Mesenchymal stem cell (in vitro differentiated cells and primary cell): ENCODE measurements around the gene NYAP2.

Source experiments
- DNase-seq: peaks from one replicate; pipeline ENCODE4 v3.0.0-alpha.2; 2013
- H2AFZ ChIP-seq: one replicate; pipeline ENCODE4 v1.6.1; 2013; ENCODE audit warnings: low read depth, mild to moderate bottlenecking, control low read depth, inconsistent platforms, low read length, moderate library complexity
- H2AK5ac ChIP-seq: 2 replicates; pipeline ENCODE4 v1.6.1; 2013; ENCODE audit warnings: low read length, moderate library complexity, mild to moderate bottlenecking, inconsistent platforms; ENCODE audit not compliant: severe bottlenecking
- H2BK120ac ChIP-seq: one replicate; pipeline ENCODE4 v1.6.1; 2013; ENCODE audit warnings: low read depth, mild to moderate bottlenecking, inconsistent platforms, low read length, moderate library complexity
- H2BK12ac ChIP-seq, 2 experiments: one replicate each; pipeline ENCODE4 v1.6.1; 2013; ENCODE audit warnings: inconsistent platforms in 2 of 2, low read length in 2 of 2, mild to moderate bottlenecking in 2 of 2, moderate library complexity in 2 of 2, control low read depth in 1 of 2
- H2BK15ac ChIP-seq: one replicate; pipeline ENCODE4 v1.6.1; 2013; ENCODE audit warnings: mild to moderate bottlenecking, low read depth, inconsistent platforms; ENCODE audit not compliant: poor library complexity, severe bottlenecking
- H2BK5ac ChIP-seq: 2 replicates; pipeline ENCODE4 v1.6.1; 2013; ENCODE audit warnings: low read depth, mild to moderate bottlenecking, low read length, control low read depth, inconsistent platforms; ENCODE audit not compliant: poor library complexity, severe bottlenecking
- H3K14ac ChIP-seq, 2 experiments: one replicate each; pipeline ENCODE4 v1.6.1; 2013; ENCODE audit warnings: inconsistent platforms in 2 of 2, low read length in 2 of 2, control low read depth in 1 of 2, mild to moderate bottlenecking in 1 of 2, moderate library complexity in 1 of 2
- H3K18ac ChIP-seq, 2 experiments: one replicate each; pipeline ENCODE4 v1.6.1; 2013; ENCODE audit warnings: inconsistent platforms in 2 of 2, low read length in 2 of 2, control low read depth in 1 of 2, low read depth in 1 of 2, mild to moderate bottlenecking in 1 of 2
- H3K23ac ChIP-seq, 2 experiments: one replicate each; pipeline ENCODE4 v1.6.1; 2013; ENCODE audit warnings: inconsistent platforms in 2 of 2, low read length in 2 of 2, mild to moderate bottlenecking in 2 of 2, moderate library complexity in 2 of 2, control low read depth in 1 of 2
- H3K27ac ChIP-seq: 2 replicates; pipeline ENCODE4 v1.5.1; 2013; ENCODE audit warnings: mild to moderate bottlenecking, moderate library complexity, low read length, control low read depth, inconsistent platforms; ENCODE audit not compliant: poor library complexity, severe bottlenecking
- H3K27me3 ChIP-seq, 2 experiments: 2 replicates each; pipeline versions ENCODE4 v1.6.1 to v1.7.0; 2013; ENCODE audit warnings: low read length in 2 of 2, mild to moderate bottlenecking in 2 of 2, moderate library complexity in 2 of 2, control low read depth in 1 of 2, inconsistent platforms in 1 of 2; ENCODE audit not compliant: control insufficient read depth in 1 of 2, insufficient read depth in 1 of 2
- H3K36me3 ChIP-seq, 2 experiments: 2 replicates each; pipeline versions ENCODE4 v1.6.1 to v1.7.0; 2013; ENCODE audit warnings: low read length in 2 of 2, control low read depth in 1 of 2, inconsistent platforms in 1 of 2, low read depth in 1 of 2, mild to moderate bottlenecking in 1 of 2; ENCODE audit not compliant: insufficient read depth in 2 of 2, control insufficient read depth in 1 of 2
- H3K4ac ChIP-seq, 2 experiments: one replicate each; pipeline ENCODE4 v1.6.1; 2013; ENCODE audit warnings: inconsistent platforms in 2 of 2, low read length in 2 of 2, mild to moderate bottlenecking in 2 of 2, moderate library complexity in 2 of 2, control low read depth in 1 of 2, low read depth in 1 of 2
- H3K4me1 ChIP-seq: 2 replicates; pipeline ENCODE4 v1.6.1; 2013; ENCODE audit warnings: low read depth, low read length, control low read depth; ENCODE audit not compliant: control insufficient read depth, insufficient read depth
- H3K4me2 ChIP-seq: 2 replicates; pipeline ENCODE4 v1.6.1; 2013; ENCODE audit warnings: low read length, mild to moderate bottlenecking, inconsistent platforms; ENCODE audit not compliant: poor library complexity, severe bottlenecking
- H3K4me3 ChIP-seq, 2 experiments: 2 replicates each; pipeline versions ENCODE4 v1.5.1 to v1.7.0; 2013; ENCODE audit warnings: low read length in 2 of 2, mild to moderate bottlenecking in 2 of 2, control low read depth in 1 of 2, low read depth in 1 of 2; ENCODE audit not compliant: insufficient read depth in 1 of 2
- H3K79me1 ChIP-seq: replicated peaks from 2 replicates; pipeline ENCODE4 v1.6.1; 2013; ENCODE audit warnings: mild to moderate bottlenecking, control low read depth, low read length, inconsistent platforms; ENCODE audit not compliant: poor library complexity, severe bottlenecking
- H3K9ac ChIP-seq: 2 replicates; pipeline ENCODE4 v1.7.0; 2013; ENCODE audit warnings: mild to moderate bottlenecking, low read length, moderate library complexity
- H3K9me3 ChIP-seq: 2 replicates; pipeline ENCODE4 v1.7.0; 2013; ENCODE audit warnings: mild to moderate bottlenecking, low read length; ENCODE audit not compliant: control insufficient read depth
- H4K8ac ChIP-seq: one replicate; pipeline ENCODE4 v1.6.1; 2013; ENCODE audit warnings: inconsistent platforms, mild to moderate bottlenecking, low read length, moderate library complexity
- H4K91ac ChIP-seq: one replicate; pipeline ENCODE4 v1.6.1; 2013; ENCODE audit warnings: mild to moderate bottlenecking, low read length, inconsistent platforms
- WGBS: methylation state at CpG from one replicate; pipeline ENCODE4 v1.1.7; 2013; ENCODE audit warnings: mixed read lengths; 5-methylcytosine and 5-hydroxymethylcytosine counted together

The NYAP2 gene

DNA sequence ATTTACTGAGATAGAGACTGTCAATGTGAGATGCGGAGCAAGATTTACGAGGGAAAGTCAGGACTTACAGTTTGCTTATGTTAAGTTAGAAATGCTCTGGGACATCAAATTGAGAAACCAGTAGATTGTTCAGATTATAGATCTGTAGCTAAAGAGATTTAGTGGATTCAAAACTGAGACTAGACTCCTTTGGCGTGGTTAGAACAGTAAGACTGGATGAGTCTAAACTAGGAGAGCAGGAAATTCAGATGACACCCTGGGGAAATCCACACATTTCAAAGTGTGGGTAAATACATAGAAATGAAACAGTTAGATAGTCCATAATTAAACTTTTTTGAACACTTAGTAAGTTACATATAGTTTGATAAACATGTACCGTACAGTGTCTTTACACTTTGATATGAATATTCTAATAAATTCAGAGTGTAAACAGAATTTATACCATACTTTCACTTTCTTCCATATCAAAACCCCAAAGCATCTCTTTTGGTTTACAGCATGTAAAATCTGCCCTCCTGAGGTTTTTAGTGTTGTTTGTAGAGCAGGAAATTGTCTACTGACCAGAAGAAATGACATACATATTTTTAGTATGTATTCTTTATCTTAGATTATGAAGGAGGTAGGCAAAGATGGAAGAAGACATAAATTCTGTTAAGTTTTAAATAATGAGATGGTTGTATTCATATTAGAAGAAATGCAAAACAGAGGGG is 231.5 kb downstream of the NYAP2 start:
- Histone ChIP-seq H3K27me3 (peaks cover 0 to 6% of the 10 kb centered on the region in 2 experiments), H2BK12ac (no peak overlapping the region), H3K4me2 (no peak overlapping the region), H3K18ac (no peak overlapping the region), H3K9ac (no peak overlapping the region), H2BK120ac (no peak overlapping the region), H3K4ac (no peak overlapping the region), H4K91ac (no peak overlapping the region), H4K8ac (no peak overlapping the region), H2BK5ac (no peak overlapping the region), H3K79me1 (no peaks in the 10 kb centered on the region), H3K14ac (no peak overlapping the region), H2AFZ (no peak overlapping the region), H3K4me1 (no peaks in the 10 kb centered on the region), H3K9me3 (no peaks in the 10 kb centered on the region), H3K36me3 (no peaks in the 10 kb centered on the region), H3K4me3 (no peak overlapping the region), H2AK5ac (no peak overlapping the region), H2BK15ac (no peak overlapping the region), H3K23ac (no peak overlapping the region), H3K27ac (no peak overlapping the region)
- WGBS, result 86% methylated on average over 3 of the region's 4 CpGs
- no peak for DNase-seq

DNA sequence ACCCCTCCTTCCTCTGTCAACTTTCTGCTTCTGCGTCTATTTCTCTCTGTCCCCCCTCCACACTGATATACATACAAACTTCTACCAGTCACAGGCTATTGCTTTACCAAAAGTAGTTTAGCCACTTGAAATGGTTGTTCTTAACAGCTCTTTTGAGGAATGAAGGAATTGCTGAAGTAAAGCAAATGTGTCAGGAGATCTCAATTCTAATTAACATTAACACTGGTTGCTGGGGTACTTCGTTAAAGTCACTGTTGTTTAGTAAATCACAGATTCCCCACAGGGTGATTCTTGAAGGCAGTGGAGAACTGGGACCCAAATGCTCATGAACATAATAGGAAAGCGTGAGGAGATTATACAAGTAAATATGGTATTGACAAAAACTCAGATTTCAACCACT is 232.8 kb downstream of the NYAP2 start:
- Histone ChIP-seq H3K79me1 (no peaks in the 10 kb centered on the region), H2AFZ (no peak overlapping the region), H3K4ac (no peak overlapping the region), H2BK120ac (no peak overlapping the region), H2BK5ac (no peak overlapping the region), H3K18ac (no peak overlapping the region), H3K4me2 (no peak overlapping the region), H3K27ac (no peak overlapping the region), H2BK12ac (no peak overlapping the region), H3K36me3 (no peaks in the 10 kb centered on the region), H3K23ac (no peak overlapping the region), H3K14ac (no peak overlapping the region), H3K4me1 (no peaks in the 10 kb centered on the region), H4K91ac (no peak overlapping the region), H2BK15ac (no peak overlapping the region), H3K9me3 (no peaks in the 10 kb centered on the region), H3K27me3 (peaks cover 0 to 6% of the 10 kb centered on the region in 2 experiments), H3K9ac (no peak overlapping the region), H2AK5ac (no peak overlapping the region), H3K4me3 (no peak overlapping the region), H4K8ac (no peak overlapping the region)
- no peak for DNase-seq
- 100% methylated on average over 1 of the region's 3 CpGs for WGBS

DNA sequence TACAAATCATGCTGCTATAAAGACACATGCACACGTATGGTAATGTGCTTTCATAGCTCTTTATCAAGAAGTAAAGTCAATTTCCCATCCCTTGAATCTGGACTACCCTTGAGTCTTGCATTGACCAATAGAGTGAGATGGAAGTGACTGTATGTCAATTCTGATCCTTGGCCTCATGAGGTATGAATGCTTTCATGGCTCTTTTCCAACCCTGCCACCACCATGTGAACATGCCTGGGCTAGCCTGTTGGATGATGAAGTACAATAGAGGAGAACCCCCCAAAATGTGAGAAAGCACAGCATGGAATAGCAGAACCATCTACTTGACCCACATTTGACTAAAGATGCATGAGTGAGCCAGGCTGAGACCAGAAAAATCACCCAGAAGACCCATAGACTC is 237.0 kb downstream of the NYAP2 start:
- Histone ChIP-seq H3K4me1 (no peaks in the 10 kb centered on the region), H3K27ac (no peak overlapping the region), H3K79me1 (no peaks in the 10 kb centered on the region), H2BK120ac (no peak overlapping the region), H3K9me3 (no peaks in the 10 kb centered on the region), H3K27me3 (peaks cover 0 to 6% of the 10 kb centered on the region in 2 experiments), H2BK12ac (no peak overlapping the region), H3K9ac (no peak overlapping the region), H3K4me3 (no peak overlapping the region), H2BK5ac (no peak overlapping the region), H3K36me3 (no peaks in the 10 kb centered on the region), H3K4ac (no peak overlapping the region), H2AFZ (no peak overlapping the region), H2AK5ac (no peak overlapping the region), H4K91ac (no peak overlapping the region), H3K18ac (no peak overlapping the region), H2BK15ac (no peak overlapping the region), H3K23ac (no peak overlapping the region), H3K4me2 (no peak overlapping the region), H3K14ac (no peak overlapping the region), H4K8ac (no peak overlapping the region)
- no CpG with 5 or more reads among the region's 1 CpG for WGBS
- DNase-seq, result no peak

DNA sequence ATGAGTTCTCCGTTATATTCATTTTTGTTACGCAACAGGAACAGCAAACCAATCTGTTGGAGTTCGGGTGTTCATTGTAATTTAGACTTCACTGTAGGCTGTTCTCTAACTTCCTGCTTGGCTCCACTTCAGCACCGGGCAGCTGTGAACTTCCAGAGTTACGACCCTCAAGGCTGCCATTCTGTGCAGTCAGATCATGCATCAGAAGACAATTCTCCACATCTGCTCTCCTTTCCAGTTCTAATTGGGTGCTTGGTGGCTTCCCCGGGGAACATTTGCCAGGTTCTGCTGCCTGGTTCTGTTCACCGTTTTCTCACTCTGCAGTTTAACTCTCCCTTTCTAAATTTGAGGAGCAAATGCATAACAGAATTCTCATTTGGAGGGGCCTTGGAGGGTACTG is 237.7 kb downstream of the NYAP2 start:
- Histone ChIP-seq H3K79me1 (no peaks in the 10 kb centered on the region), H3K9me3 (no peaks in the 10 kb centered on the region), H3K9ac (no peak overlapping the region), H3K27me3 (peaks cover 0 to 6% of the 10 kb centered on the region in 2 experiments), H2AFZ (no peak overlapping the region), H3K23ac (no peak overlapping the region), H3K14ac (no peak overlapping the region), H4K8ac (no peak overlapping the region), H2BK5ac (no peak overlapping the region), H2BK12ac (no peak overlapping the region), H3K4ac (no peak overlapping the region), H2BK120ac (no peak overlapping the region), H3K4me2 (no peak overlapping the region), H3K4me1 (no peaks in the 10 kb centered on the region), H3K27ac (no peak overlapping the region), H2AK5ac (no peak overlapping the region), H3K36me3 (no peaks in the 10 kb centered on the region), H3K18ac (no peak overlapping the region), H2BK15ac (no peak overlapping the region), H4K91ac (no peak overlapping the region), H3K4me3 (no peak overlapping the region)
- DNase-seq, result no peak
- WGBS, result 75% methylated on average over 6 of the region's 7 CpGs
